Right lobe of liver (tissue), 4 donors: ENCODE data around the gene DRD1.

ENCODE experiments used
- CTCF ChIP-seq, 4 donors: fragments of 200-600 bp in 3 of 4; fragments of 450-650 bp in 1 of 4; IDR thresholded peaks; one replicate each; pipeline versions ENCODE4 v1.5.1 to v1.8.0; 2016 to 2022; ENCODE audit warnings: antibody characterized with exemption in 4 of 4, mild to moderate bottlenecking in 2 of 4
- POLR2A ChIP-seq: fragments of 450-650 bp; IDR thresholded peaks from one replicate; pipeline ENCODE4 v1.6.1; 2017; ENCODE audit warnings: antibody characterized with exemption, mild to moderate bottlenecking
- donor health status: DM: no; HTN: no; CAD: no.
- donor health status: DM: no; HTN: no; CAD: no.
- donor health status: DM: no; HTN: yes; CAD: no.

GRCh38 chr5:175485631-175486030 is 41.6 kb upstream of the DRD1 start:
- TF ChIP-seq CTCF (IDR thresholded peaks at IDR 0.05): no peak
- no peak for TF ChIP-seq POLR2A
